Adrenal gland (tissue), 12 donors: ENCODE data around the gene RPL29. TPM values are rescaled to one million over a fixed set of nuclear protein-coding genes. Genes with fewer than 3 reads are reported as not detected.

ENCODE experiments used
- DNase-seq, 7 donors: peaks; one replicate each; pipeline ENCODE4 v3.0.0-alpha.2; 2019 to 2020
- H3K27ac ChIP-seq, 5 donors: fragments of 200-600 bp; sonication (generic) in 4 of 5; 1 replicate in 3 of 5; 2 replicates in 2 of 5; pipeline versions ENCODE4 v1.5.1 to v1.8.0; 2016 to 2020; ENCODE audit warnings: mild to moderate bottlenecking in 1 of 5
- H3K27me3 ChIP-seq: fragments of 200-600 bp; 2 replicates; pipeline ENCODE4 v1.8.0; 2021
- H3K36me3 ChIP-seq, 2 donors: fragments of 200-600 bp; replicated peaks in 1 of 2; 1 replicate in 1 of 2; 2 replicates in 1 of 2; pipeline versions ENCODE4 v1.5.1 to v1.8.0; 2018 to 2022
- H3K4me1 ChIP-seq, 2 donors: fragments of 200-600 bp; replicated peaks in 1 of 2; 1 replicate in 1 of 2; 2 replicates in 1 of 2; pipeline versions ENCODE4 v1.5.1 to v1.8.0; 2018 to 2021
- H3K4me3 ChIP-seq, 4 donors: fragments of 200-600 bp; sonication (generic) in 3 of 4; one replicate each; pipeline ENCODE4 v1.5.1; 2016 to 2018
- H3K9me3 ChIP-seq, 3 donors: fragments of 200-600 bp; sonication (generic) in 1 of 3; replicated peaks in 1 of 3; 1 replicate in 2 of 3; 2 replicates in 1 of 3; pipeline versions ENCODE4 v1.5.1 to v1.8.0; 2016 to 2021
- CTCF ChIP-seq, 6 experiments: fragments of 450-650 bp in 4 of 6; fragments of 200-600 bp in 2 of 6; sonication (generic) in 1 of 6; IDR thresholded peaks; 1 replicate in 5 of 6; 2 replicates in 1 of 6; pipeline versions ENCODE4 v1.5.1 to v1.8.0; 2016 to 2021; ENCODE audit warnings: antibody characterized with exemption in 6 of 6, mild to moderate bottlenecking in 2 of 6, moderate library complexity in 1 of 6
- POLR2A ChIP-seq, 2 donors: fragments of 450-650 bp; IDR thresholded peaks; one replicate each; pipeline ENCODE4 v1.6.1; 2017; ENCODE audit warnings: antibody characterized with exemption in 2 of 2, mild to moderate bottlenecking in 2 of 2, moderate library complexity in 1 of 2
- WGBS, 4 donors: extraction: QIAGEN DNeasy Blood & Tissue Kit in 2 of 4; methylation state at CpG; one replicate each; pipeline versions ENCODE4 v1.1.5 to v1.1.7; 2013 to 2017; 5-methylcytosine and 5-hydroxymethylcytosine counted together
- intact Hi-C, 2 donors: fragments of 100-400 bp; cut with DNase I; formaldehyde crosslinking; loops; one replicate each; pipeline versions ENCODE4 v1.14.1 to v1.15.0; 2022 to 2023
- polyA plus RNA-seq, 3 donors: library from polyadenylated mRNA; stranded (reverse); fragments of 200-250 nt in 2 of 3; fragments of 350-450 nt in 1 of 3; fragmentation: Illumina TruSeq in 1 of 3; extraction: RNeasy Lipid Tissue Mini Kit (QIAGEN cat#74804) in 1 of 3; gene quantifications; one replicate each; pipeline ENCODE4 v1.2.3, GENCODE V29; 2013 to 2014
- total RNA-seq, 9 donors: library from RNA; depleted of rRNA in 4 of 9; stranded (reverse); fragments of >200 nt in 4 of 9; fragments of 120-200 nt in 1 of 9; fragmentation: NEBNext Ultra II Directional in 1 of 9; extraction: Animal tissue kit (Norgen Biotek cat#: 25700) in 1 of 9; gene quantifications; one replicate each; pipeline versions ENCODE4 v1.1.0 to v1.2.4, GENCODE V29; 2013 to 2023
- donor health status: healthy with polysubstance abuse.
- donor health status: Bipolar disorder and iron deficiency.
- donor health status: DM: yes; HTN: yes; CAD: no.
- donor health status: DM: no; HTN: no; CAD: no.
- donor health status: DM: no; HTN: no; CAD: no.
- donor health status: DM: yes; HTN: yes; CAD: no.

Gene RPL29
- total and polyA plus RNA-seq, 12 donors: 947 to 3,421 (median 1,448) TPM

DNA sequence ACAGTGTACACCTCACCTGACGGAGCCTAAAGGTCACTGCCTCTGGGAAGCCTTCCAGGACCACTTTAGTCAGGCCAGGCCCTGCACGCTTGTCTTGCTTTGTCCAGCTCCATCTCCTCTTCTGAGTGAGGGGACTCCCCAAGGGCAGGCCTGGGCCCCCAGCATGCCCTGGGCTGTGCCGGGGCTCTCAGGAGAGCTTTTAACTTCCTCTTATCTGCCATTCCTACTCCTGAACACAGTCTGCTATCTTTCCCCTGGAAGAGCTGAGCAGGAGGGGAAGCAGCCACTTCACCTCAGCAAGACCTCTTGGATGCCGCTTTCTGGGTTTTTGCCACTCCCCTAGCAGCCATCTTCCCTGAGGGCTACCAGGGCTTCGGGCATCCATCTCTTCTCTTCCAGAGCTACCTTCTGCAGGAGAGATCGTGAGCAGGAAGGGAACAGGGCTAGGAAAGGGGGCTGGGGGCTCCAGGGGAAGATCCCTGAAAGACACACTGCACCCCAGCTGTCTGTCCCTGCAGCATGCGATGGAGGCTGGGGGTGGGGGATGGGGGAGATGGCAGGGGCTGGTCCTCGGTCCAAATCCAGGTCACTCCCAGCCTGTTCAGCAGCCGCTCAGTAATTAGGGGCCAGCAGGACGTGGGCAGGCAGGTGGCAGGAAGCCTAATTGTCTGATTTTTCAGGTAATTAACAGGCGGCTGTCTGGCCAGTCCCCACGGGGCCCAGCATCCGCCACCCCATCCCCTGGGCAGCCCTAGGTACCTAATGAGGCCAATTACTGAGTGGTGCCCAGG, 19.9 kb upstream of the RPL29 start:
- Histone ChIP-seq H3K27me3 (no peaks in the 10 kb centered on the region), H3K4me1 (peaks cover 0 to 14% of the 10 kb centered on the region in 2 donors), H3K36me3 (no peaks in the 10 kb centered on the region), H3K27ac (peak overlapping the region in 2 of 5 donors; percentile 22 to 49), H3K9me3 (no peaks in the 10 kb centered on the region), H3K4me3 (no peak overlapping the region)
- 72 to 84% (median 82%) methylated on average over 6 to 13 of the region's 13 CpGs for WGBS, 4 donors
- no peak for DNase-seq
- intact Hi-C loops: loop anchor here in 1 of 2 donors (5.0 kb wide), 1 partner anchor 37 kb away; no protein-coding TSS in a partner anchor
- TF ChIP-seq POLR2A (IDR thresholded peaks at IDR 0.05) (no peak), CTCF (IDR thresholded peaks at IDR 0.05) (no peak)

- H3K9me3 ChIP-seq: no peaks in the 10 kb centered on the region
- H3K27me3 ChIP-seq: no peaks in the 10 kb centered on the region
- intact Hi-C loops: loop anchor here in 1 of 2 donors (5.0 kb wide), 1 partner anchor 38 kb away; no protein-coding TSS in a partner anchor
- 72 to 87% (median 82%) methylated on average over 5 to 8 of the region's 8 CpGs for WGBS, 4 donors
- H3K27ac ChIP-seq: peak overlapping the region in 1 of 5 donors; percentile 22
- peak in 1 of 7 donors; percentile 26 for DNase-seq
- no peak for TF ChIP-seq POLR2A (IDR thresholded peaks at IDR 0.05)
- peak in 2 of 6 experiments; percentile 21 to 24 for TF ChIP-seq CTCF (IDR thresholded peaks at IDR 0.05)
- H3K36me3 ChIP-seq: no peaks in the 10 kb centered on the region
- no peak overlapping the region for H3K4me3 ChIP-seq
- H3K4me1 ChIP-seq: peaks cover 0 to 11% of the 10 kb centered on the region in 2 donors
These were observed 18.9 kb upstream of the RPL29 start for GRCh38 chr3:52014613-52015012.

- Histone ChIP-seq H3K36me3 (no peaks in the 10 kb centered on the region), H3K9me3 (no peaks in the 10 kb centered on the region), H3K4me3 (no peak overlapping the region), H3K27me3 (no peaks in the 10 kb centered on the region), H3K4me1 (peaks cover 0 to 11% of the 10 kb centered on the region in 2 donors), H3K27ac (peak overlapping the region in 1 of 5 donors; percentile 82)
- no peak for TF ChIP-seq CTCF (IDR thresholded peaks at IDR 0.05)
- TF ChIP-seq POLR2A (IDR thresholded peaks at IDR 0.05): no peak
- DNase-seq: no peak
- intact Hi-C loops: no loop called here
- WGBS, 4 donors: 70 to 88% (median 86%) methylated on average over 1 to 6 of the region's 6 CpGs
These were observed 18.3 kb upstream of the RPL29 start for GRCh38 chr3:52013802-52014598.

DNA sequence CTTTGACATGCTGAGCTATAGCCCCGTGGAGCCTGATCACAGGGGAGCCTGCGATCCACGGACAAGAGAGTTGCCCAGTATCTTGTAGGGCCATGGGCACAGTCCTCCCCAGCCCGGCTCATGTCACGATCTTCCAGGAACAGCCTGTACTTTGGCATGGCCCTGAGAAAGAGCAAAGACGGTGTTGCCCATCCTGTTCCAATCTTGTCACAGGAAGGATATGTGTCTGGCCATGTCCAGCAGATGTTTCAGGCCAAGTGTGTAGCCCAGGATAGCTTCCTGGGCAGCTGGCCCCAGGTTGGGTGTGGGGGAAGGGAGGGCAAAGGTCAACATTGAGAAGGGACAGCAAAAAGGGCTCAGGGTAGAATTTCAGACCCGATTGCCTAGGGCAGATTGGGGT, 17.0 kb upstream of the RPL29 start:
- TF ChIP-seq CTCF (IDR thresholded peaks at IDR 0.05) (no peak), POLR2A (IDR thresholded peaks at IDR 0.05) (no peak)
- DNase-seq: peak in 2 of 7 donors; percentile 21 to 46
- no peaks in the 10 kb centered on the region for H3K9me3 ChIP-seq
- H3K36me3 ChIP-seq: no peaks in the 10 kb centered on the region
- peak overlapping the region in 1 of 5 donors; percentile 82 for H3K27ac ChIP-seq
- 69 to 87% (median 75%) methylated on average over 7 of the region's 7 CpGs for WGBS, 4 donors
- H3K27me3 ChIP-seq: no peaks in the 10 kb centered on the region
- intact Hi-C loops: no loop called here
- peaks cover 0 to 11% of the 10 kb centered on the region in 2 donors for H3K4me1 ChIP-seq
- H3K4me3 ChIP-seq: no peak overlapping the region
